NCI-H1417 treated with DMSO at 0.1 percent for 48 hours (cell line): ENCODE data around the gene FAM170B.

Source experiments
- DNase-seq: peaks from one replicate; lab custom pipeline; 2025; lab: John Stamatoyannopoulos, UW

Gene FAM170B

DNA sequence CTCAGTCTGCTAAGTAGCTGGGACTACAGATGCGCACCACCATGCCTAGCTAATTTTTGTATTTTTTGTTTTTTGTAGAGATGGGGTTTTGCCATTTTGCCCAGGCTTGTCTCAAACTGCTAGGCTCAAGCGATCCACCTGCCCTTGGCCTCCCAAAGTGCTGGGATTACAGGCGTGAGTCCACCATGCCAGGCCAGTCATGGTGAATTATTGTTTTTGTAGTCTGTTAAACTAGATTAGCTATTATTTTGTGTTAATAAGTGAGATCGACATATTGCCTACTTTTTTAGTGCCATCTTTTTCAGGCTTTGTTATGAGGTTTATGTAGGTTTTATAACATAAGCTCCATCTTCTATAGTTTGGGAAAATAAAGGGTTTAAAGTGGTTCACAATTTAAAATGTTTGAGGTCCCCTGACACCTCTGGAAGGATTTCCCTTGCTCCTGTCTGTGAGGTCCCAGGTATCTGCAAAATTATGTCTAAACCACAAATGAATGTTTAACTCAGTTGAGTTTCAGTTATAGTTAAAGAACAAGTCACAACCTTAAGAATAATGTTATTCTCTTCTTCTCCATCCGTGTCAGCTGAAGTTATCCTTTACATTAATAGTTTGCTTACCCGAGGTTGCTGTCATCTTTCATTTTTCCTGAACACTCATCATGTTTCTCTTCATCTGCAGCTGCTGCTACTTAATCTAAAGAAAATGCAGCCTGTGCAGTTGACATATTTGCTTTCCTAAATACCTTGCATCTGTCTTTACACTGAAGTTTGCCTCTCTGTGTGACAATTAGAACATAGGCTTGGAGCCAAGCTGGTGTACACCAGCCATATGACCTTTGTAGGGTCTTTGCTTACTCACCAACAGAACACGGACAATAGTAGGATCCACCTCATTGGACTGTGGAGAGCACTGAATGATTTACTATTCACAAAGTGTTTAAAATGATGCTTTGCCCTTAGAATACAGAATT is 9.6 kb downstream of the FAM170B start:
- DNase-seq = no peak

DNA sequence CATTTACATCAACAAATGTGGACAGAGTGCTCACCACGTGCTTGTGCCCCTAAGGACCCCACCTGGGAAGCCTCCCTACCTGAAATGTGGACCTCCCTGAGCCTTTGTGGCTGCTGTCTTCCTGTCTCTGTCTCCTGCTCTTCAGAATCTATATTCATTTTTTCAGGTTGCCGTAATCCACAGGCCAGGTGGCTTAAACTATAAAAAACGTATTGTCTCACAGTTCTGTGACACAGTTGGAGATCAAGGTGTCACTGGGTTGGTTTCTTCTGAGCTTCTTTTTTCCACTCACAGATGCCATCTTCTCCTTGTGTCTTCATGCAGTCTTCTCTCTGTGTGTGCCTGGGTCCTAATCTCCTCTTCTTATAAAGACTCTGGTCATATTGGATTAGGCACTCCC is 12.9 kb downstream of the FAM170B start:
- no peak for DNase-seq

DNA sequence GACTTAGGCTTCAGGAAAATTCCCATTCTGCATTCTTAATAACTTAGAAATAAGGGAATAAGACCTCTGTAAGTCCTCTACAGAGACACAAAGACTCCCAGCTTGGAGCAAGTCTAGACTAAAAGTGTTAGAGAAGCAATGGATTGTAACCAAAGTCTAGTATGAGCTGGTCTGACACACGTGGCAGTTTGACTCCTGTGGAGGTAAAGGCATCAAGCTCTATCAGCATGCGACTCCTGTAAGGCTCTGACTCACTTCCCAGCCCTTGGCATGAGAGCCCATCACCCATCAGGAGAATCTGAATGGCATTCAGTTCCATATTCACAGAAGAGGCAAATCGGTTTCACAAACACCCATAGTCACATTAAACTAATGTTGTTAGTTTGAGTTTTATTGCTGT is 14.1 kb downstream of the FAM170B start:
- no peak for DNase-seq

DNA sequence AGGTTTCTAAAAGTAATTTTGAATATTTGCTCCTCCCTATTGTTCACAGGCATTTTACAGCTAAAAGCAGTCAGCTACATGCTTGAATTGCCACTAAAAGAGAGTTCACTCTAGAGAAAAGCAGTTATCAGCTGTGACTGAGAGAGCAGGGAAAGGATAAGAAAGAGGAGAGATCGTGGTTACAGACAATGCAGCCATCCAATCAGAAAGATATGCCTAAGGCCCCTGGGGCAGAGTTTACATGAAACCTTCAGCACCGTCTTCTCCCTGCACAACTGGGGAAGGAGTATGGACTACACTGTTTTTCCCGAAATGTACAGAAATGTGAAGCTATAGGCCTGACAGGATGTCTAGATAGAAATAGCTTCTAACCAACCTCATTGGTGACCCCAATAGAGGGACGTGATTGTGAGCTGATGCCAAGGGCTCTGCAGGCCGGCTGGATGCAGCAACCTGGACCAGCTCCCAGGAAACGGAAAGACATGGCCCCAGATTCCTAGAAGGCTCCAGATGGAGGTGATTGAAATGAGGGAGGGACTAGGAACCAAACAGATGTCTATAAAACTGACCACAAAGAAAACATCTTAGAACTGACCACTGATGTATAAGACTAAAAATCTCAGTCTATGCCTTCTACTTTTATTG is 15.3 kb downstream of the FAM170B start:
- no peak for DNase-seq

DNA sequence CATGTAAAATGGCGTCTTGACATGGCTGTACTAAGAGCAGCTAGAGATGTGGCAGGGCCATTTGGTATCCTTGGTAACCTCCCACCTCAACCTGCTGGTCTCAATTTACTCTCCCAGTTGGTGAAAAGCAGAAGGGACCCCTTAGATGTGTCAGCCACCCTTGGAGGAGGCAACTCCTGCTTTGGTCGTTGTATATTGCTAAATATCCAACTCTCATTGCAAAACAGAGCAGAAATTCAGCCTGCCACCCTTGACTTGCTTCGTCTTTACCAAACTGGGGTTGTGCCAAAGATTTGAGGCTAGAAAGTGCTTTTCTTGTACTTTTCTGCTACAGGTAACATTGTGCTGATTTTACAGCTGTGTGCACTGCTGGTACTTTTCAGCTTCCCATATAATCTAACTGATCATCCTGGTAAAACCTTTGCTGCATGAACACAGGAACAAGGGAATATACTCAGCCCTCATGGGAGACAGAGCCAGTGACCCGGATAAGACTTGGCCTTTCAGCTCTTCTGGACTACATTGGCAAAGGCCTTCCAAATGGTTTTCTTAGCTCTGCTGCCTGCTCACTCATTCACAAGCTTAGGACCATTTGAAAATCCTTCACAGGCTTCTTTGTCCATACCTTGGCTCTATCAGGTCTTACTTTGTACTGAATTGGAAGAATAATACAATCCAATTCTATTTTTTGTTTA is 16.3 kb downstream of the FAM170B start:
- DNase-seq = no peak

DNA sequence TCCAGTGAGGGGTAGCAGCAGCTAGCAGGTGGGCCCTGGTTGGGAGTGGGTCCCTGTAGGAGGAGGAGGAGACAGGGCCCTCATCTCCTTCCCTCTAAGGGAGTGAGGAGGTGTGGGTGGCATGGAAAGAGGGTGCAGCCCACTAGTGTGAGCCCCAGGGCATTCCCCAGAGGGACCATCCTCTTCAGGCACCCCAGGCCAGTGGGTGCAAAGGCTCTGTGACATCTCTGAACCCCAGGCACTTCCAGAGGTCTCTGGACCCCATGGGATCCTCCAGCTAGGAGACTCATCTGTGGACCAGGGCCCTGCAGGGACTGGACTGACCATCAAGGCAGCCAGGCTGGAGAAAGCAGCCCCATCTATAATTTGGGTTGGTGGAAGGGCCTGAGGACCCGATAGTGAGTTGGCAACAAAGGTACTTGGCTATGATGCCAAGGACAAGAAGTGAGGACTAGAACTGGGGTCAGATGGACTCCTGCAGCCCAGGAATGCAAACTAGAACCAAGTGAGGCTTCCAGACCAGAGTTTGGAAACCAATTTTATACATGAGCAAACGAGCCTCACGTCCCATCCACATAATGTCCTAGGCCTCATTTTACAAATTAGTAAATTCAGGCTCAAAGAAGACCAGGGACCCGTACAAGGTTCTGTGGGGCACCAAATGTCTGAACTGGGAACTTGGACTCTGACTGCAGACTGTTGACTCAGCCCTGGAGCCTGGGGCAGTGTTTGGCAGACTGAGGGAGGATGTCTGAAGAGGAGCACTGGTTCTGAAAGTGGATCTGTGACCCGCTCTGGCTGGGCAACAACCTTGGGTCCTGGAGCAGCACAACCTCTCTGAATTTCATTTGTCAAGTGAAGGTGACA is 17.1 kb downstream of the FAM170B start:
- DNase-seq = no peak

DNA sequence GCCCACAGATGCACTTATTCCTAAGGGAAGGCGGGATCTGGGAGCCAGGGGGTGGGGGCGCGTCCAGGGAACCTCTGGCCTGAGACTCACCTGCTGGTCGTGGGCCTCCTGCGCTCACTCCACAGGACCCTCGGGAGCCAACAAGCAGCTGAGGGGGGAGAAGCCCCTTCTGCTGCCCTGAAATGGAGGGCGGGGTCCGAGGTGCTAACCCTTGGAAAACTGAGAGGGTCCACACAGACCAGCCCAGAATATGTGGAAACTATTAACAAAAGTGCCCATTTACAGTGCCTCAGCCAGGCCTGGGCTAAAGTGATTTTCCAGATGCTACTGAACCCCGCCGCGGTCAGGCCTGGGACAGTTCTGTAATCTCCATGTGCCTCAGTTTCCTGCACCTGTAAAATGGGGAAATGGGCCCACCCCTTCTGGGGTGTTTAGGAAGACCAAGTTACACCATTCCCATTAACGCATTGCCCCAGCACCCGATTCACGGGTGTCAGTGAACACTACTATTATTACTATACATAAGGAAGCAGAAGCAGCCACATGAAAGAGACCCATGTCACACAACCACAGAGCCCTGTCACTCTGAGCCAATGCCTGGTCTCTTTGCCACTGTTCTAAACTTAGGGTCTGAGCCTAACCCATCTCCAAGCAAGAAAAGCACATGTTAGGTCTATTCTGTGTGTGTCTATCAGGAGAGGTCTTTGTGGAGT is 17.9 kb downstream of the FAM170B start:
- no peak for DNase-seq

DNA sequence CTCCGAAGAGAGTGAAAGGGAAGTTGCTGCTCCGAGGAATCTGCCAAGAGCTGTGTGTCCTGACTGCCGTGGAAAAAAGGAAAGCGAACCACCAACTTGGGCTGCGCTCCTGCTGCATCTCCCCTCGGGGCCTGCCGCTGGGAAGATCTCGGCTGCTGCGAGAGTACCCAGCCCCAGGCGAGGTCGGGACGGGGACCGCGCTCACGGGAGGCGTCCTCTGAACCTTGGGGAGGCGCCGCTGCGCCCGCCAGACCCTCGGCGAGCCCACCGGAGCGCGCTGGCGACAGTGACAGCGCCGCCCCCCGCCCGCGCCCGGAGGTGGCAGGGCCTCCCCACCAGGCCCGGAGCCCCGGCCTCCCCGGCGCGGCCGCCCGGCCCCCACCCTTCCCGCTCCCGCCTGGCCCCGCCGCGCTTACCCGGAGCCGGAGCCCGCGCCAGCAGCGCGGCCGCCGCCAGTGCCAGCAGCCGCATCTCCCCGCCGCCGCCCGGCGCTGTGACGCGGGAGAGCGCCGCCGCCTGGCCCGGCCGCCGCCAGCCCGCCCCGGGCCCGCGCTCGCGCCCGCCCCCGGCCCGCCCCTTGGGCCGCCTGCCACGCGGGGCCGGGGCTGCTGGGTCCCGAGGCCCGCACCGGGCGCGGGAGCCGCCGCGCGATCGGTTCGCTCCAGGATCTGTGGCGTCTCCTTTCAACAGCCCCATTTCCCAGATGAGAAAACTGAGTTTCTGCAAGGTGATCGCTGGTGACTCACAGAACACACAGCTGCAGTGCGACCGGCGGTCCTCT is 18.6 kb downstream of the FAM170B start, which contains the start of gene VSTM4:
TSS of gene VSTM4 (minus strand) at position 508 of the 781 bp plus-strand sequence. CDS start at position 471, 37 bp downstream.
- no peak for DNase-seq

DNA sequence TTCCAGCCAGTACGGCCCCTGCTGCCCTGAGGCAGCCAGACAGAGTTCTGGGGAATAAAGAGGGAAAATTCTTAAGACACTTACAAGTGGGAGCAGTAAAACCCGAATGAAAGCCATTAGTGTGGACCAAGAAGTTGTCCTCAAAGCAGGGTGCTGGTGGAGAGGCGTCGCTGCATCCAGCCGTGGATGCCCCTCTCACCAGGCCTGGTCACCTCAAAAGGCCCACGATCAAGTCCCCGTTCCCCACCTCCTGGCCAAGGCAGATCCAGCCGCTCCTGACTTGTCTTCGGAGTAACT is 19.2 kb downstream of the FAM170B start:
- no peak for DNase-seq

DNA sequence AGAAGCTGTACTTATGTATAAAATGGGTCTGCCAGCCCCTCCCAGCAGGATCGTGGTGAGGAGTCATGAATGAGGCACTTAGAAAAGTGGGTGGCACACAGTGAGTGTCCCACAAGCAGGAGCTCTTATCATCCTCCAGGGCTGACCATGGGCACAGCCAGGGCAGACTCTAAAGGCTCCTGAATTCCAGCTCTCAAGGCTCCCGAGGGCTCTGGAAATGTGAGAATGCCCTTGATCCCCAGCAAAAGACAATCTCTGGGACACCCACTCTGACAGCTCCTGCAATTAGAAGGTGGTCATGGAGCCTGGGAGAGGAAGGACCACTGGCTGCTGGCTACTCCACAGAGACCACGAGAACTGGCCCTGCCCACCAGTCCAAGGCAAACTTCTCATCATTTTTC is 20.1 kb downstream of the FAM170B start:
- DNase-seq = no peak

DNA sequence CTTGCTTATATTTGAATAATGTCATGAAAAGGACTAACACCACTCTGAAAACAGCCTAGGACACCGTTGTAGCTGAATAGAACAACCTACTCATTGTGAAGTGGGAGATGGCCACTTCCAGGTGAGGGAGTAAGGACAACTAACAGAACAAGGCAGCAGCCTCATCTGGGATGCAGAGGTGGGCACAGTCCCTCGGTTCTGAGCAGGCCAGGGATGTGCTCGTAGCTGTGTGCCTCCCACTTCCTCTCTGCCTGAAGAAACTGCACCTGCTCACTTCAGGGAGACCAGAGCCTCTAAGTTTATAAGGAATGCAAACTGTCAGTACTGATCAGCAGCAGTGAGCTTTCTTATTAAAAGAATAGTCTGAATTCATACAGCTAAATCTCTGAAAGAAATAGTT is 21.0 kb downstream of the FAM170B start:
- DNase-seq = no peak

DNA sequence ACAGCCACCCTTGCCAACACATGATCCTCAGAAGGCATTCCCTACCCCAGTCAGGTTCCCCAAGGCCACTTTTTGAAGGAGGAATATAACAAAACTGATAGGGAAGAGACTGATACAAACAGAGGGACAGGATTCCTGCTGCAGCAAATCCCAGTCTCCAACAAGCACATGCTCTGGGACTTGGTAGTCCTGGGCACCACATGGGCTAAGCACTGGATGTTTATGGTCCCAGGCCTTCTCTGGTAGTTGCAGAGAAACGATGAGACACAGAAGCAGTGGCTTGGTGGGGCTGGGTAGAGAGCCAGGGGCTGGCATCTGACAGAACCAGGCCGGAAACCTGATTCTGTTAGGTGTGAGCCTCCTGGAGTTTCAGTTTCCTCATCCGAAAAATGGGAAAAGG is 21.7 kb downstream of the FAM170B start:
- DNase-seq = no peak

DNA sequence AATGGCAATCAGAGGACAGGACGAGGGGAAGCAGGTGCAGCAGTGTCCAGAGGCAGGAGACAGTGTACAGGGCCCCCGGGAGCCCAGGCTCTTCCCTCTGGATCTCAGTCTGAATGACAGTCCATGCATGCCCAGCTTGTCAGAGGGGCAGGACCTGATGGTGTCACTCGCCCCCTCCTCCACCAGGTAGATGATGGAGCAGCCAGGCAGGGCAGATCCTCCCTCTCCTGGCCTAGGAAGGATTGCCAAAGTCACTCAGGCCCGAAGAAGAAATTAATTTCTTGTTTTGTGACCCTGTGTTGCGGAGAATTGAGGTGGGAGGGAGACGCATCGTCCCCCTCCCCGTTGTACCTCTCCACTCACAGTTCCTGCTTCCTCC is 22.5 kb downstream of the FAM170B start:
- DNase-seq = no peak

DNA sequence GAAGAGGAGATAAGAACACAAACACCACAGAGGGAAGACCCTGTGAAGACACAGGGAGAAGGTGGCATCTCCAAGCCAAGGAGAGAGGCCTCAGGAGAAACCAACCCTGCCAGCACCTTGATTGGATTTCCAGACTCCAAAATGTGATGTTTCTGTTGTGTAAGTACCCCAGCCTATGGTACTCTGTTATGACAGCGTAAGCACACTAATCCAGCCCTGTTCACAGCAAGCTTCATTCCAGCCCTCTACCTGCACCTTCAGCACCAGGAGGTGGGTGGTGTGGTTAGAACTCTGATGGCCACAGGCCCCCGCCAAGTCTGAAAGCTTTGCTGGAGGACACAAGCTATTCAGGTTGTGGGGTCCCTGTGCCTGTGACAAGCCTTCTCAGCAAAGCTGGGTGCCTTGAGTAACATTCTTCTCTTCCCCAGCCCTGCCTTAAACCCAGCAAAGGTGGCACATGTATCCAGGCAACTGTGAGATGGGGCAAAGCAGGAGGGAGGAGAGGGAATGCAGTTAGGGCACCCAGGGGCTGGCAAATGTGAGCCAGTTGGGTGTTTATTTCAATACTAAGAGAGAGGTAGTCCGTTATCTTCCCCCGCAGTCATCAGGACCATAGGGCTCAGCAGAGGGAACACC is 23.0 kb downstream of the FAM170B start:
- no peak for DNase-seq

DNA sequence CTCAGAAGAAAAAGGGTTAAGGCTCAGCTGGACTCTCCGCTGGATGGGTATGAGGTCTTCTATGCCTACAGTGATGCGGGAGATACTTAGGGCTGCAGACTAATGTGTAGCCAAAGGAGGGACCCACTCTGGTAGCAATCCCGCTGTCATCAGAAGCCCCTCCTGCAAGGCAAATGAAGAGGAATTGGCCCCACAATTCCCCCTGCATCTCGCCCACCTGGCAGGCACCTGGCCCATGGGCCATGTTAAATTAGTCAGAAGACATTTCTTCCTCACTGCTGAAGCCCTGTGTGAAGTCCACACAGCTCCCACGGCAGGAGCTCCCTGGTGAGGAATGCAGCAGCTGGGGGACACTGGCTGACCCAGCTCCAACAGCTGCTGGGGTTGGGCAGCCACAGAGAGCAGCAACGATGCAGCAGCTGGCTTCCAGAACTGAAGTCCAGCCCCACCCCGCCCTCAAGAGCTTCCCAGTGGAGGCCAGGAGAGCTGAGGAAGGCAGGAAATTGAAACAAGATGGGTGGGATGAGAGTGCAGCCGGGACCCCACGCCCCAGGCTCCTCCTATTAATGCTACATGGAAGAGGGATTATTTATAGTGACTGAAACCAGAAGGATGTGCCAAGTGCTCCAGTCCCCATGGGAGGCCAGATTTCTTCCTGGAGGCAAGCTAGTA is 24.0 kb downstream of the FAM170B start:
- no peak for DNase-seq

DNA sequence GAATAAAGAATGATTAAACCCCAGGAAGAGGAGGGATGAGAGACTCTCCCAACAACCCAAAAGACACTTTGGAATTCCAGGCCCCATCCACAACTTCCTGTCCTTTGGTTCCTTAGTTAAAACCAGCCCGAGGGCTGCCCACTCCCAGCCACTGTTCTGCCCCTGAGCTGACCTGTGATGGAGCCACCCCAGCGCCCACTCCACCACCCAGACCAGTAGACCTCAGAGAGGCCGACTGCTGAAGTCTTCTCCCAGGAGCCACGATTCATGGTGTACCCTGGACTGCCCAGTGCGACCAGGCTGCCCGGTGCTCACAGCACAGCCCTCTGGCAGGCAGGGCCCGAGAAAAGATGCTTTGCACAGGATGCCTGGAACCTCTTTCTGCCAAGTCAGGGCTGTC is 25.2 kb downstream of the FAM170B start:
- DNase-seq = no peak

DNA sequence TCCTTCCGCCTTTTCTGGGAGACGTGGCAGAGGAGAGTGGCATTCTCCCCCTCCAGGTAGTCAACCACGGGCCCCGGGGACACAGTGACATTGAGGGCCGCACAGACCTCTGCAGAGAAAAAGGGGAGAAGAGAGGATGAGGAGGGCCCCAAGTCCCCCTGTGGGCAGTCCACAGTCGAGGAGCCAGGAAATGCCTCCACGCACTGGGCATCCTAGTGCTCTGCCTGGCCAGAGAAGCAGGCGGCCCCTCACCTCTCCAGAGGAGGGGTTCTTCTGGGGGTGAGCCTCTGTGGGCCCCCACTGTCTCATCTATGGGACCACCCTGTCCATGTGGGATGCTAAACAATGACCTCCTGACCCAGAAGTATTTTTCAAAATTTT is 25.9 kb downstream of the FAM170B start:
- no peak for DNase-seq

DNA sequence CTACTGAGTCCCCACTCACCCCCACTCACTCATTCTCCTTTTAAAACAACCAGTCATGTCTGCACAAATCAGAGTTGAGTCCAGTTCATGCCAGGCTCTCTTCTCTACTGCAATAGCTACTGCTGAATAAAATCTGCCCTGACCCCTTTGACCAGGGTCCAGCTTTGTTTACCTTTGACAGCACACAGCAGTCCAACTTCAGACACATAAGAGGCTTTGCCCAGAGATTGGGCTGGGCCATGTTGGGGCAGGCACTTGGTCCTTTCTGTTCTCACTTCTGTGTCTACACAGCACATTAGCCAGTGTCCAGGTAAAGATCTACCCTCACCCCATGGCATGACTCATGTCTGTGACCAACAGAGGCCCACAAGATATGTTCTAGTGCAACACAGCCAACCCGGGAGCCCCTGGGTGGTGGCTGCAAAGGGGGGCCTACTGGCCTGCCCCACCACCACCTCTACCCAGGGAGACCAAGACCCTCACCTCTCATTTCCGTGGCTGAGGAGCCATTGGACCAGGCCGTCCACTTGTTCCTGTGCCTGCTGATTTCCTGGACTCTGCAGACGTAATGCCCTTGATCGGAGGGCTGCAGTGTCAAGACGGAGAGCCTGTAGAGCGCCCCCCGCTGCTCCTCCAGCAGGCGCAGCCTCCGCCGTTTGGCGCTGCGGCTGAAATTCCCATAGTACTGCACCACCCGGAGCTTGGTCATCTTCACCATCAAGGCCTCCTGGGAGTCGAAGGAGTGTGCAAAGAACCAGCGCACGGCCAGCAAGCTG is 26.5 kb downstream of the FAM170B start:
- DNase-seq = no peak

DNA sequence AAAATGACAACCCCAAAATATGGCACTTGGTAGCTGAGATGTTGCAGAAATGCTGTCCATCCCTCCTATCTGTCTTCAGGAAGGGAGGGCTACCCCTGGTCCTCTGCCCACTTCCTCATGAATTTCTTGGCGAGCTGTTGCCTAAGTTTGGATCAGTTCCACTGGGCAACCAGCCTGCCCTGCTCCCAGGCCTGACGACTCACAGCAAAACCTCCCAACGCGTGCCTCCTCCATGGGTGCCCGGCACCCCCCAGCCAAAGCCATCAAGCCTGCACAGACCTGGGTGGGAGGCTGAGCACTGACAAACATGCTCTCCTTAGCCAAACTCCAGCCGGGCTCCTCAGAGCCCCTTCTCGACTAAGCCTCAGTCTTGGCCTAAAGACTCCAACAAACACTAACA is 27.4 kb downstream of the FAM170B start:
- DNase-seq = no peak
